UCSD-AML1 (cell line): ENCODE measurements around the gene CEP250.
"Not testable (repeated sequence)": the region's sequence is repeated elsewhere in the genome, so short reads cannot be mapped to it uniquely, and the experiment has no call there.

Source experiments
- DNase-seq: peaks from one replicate; lab custom pipeline; 2025; ENCODE audit not compliant: unreplicated experiment; lab: John Stamatoyannopoulos, UW

The CEP250 gene

GRCh38 chr20:35454881-35455609 is at the start of gene CEP250:
CEP250 (plus strand) TSS chr20:35455598; CDS start chr20:35462368, 6,770 bp downstream.
- DNase-seq: peak; percentile 96

GRCh38 chr20:35405775-35406174 is 49.6 kb upstream of the CEP250 start:
- DNase-seq: no peak

- DNase-seq: no peak
These were observed 47.1 kb upstream of the CEP250 start for GRCh38 chr20:35408270-35408669.

GRCh38 chr20:35409542-35409941 is 45.9 kb upstream of the CEP250 start:
- DNase-seq: no peak

- DNase-seq: no peak
These were observed 44.8 kb upstream of the CEP250 start for GRCh38 chr20:35410613-35411012.

- DNase-seq: no peak
These were observed 34.1 kb upstream of the CEP250 start for GRCh38 chr20:35421322-35421721.

GRCh38 chr20:35431621-35432429 is 23.6 kb upstream of the CEP250 start:
- no peak for DNase-seq

- no peak for DNase-seq
These were observed 23.0 kb upstream of the CEP250 start for GRCh38 chr20:35432430-35432735.

GRCh38 chr20:35433337-35433736 is 22.1 kb upstream of the CEP250 start:
- DNase-seq: no peak

- no peak for DNase-seq
These were observed 21.1 kb upstream of the CEP250 start for GRCh38 chr20:35434085-35435005.

- DNase-seq: no peak
These were observed 19.2 kb upstream of the CEP250 start for GRCh38 chr20:35436177-35436573.

GRCh38 chr20:35437599-35437998 is 17.8 kb upstream of the CEP250 start:
- DNase-seq: no peak

GRCh38 chr20:35443003-35443402 is 12.4 kb upstream of the CEP250 start:
- no peak for DNase-seq

GRCh38 chr20:35444226-35444625 is 11.2 kb upstream of the CEP250 start:
- no peak for DNase-seq

GRCh38 chr20:35446356-35447078 is 8.9 kb upstream of the CEP250 start:
- DNase-seq: no peak

- peak; percentile 83 for DNase-seq
These were observed 8.2 kb upstream of the CEP250 start for GRCh38 chr20:35447082-35447789.

- DNase-seq: no peak
These were observed 6.5 kb upstream of the CEP250 start for GRCh38 chr20:35448788-35449373.

- not testable (repeated sequence) for DNase-seq
These were observed 5.5 kb upstream of the CEP250 start for GRCh38 chr20:35449855-35450254.

- DNase-seq: no peak
These were observed 4.1 kb upstream of the CEP250 start for GRCh38 chr20:35451295-35451694.

- no peak for DNase-seq
These were observed 1.8 kb upstream of the CEP250 start for GRCh38 chr20:35453647-35454046.
